GM19468 (cell line): ENCODE data around the gene TIMM8A.
"Not testable (repeated sequence)": the region's sequence is repeated elsewhere in the genome, so short reads cannot be mapped to it uniquely, and the experiment has no call there.

Experiments
- ATAC-seq: cut with Tn5 transposase; IDR thresholded peaks from one replicate; pipeline ENCODE4 v1.9.1; 2021; ENCODE audit warnings: mild to moderate bottlenecking, moderate library complexity, moderate number of reproducible peaks; ENCODE audit not compliant: unreplicated experiment; ENCODE audit errors: extremely low read depth

TIMM8A gene

GRCh38 chrX:101362116-101362515, 13.6 kb upstream of the TIMM8A start:
- ATAC-seq: no peak

- no peak for ATAC-seq
These were observed 11.8 kb upstream of the TIMM8A start for GRCh38 chrX:101360390-101360789.

- no peak for ATAC-seq
These were observed 11.4 kb upstream of the TIMM8A start for GRCh38 chrX:101359966-101360365.

- no peak for ATAC-seq
These were observed 8.7 kb upstream of the TIMM8A start for GRCh38 chrX:101357166-101357795.

GRCh38 chrX:101349193-101349562, 636 bp upstream of the TIMM8A start:
- no peak for ATAC-seq

- ATAC-seq: no peak
These were observed 587 bp downstream of the TIMM8A start for GRCh38 chrX:101347859-101348451.

- ATAC-seq: no peak
These were observed 10.7 kb downstream of the TIMM8A start for GRCh38 chrX:101337776-101338271.

GRCh38 chrX:101334310-101334709, 14.2 kb downstream of the TIMM8A start:
- ATAC-seq: not testable (repeated sequence)

GRCh38 chrX:101326600-101326999, 21.9 kb downstream of the TIMM8A start:
- ATAC-seq: not testable (repeated sequence)

- no peak for ATAC-seq
These were observed 44.8 kb downstream of the TIMM8A start for GRCh38 chrX:101303790-101304189.
